ENCODE measurements around the gene TIGD4.

The TIGD4 gene

GRCh38 chr4:152806501-152807125, 27.1 kb upstream of the TIGD4 start:
- TF ChIP-seq CTCF (IDR thresholded peaks at IDR 0.05; ENCODE audit: low read depth, low read length, missing control alignments) = no peak
- H3K4me3 ChIP-seq (ENCODE audit: low read depth, low read length) = no peak overlapping the region
- DNase-seq (ENCODE audit: low read depth) = no peak

GRCh38 chr4:152805818-152806217, 26.3 kb upstream of the TIGD4 start:
- no peak for DNase-seq (ENCODE audit: low read depth)
- no peak for TF ChIP-seq CTCF (IDR thresholded peaks at IDR 0.05; ENCODE audit: low read depth, low read length, missing control alignments)
- no peak overlapping the region for H3K4me3 ChIP-seq (ENCODE audit: low read depth, low read length)

DNA sequence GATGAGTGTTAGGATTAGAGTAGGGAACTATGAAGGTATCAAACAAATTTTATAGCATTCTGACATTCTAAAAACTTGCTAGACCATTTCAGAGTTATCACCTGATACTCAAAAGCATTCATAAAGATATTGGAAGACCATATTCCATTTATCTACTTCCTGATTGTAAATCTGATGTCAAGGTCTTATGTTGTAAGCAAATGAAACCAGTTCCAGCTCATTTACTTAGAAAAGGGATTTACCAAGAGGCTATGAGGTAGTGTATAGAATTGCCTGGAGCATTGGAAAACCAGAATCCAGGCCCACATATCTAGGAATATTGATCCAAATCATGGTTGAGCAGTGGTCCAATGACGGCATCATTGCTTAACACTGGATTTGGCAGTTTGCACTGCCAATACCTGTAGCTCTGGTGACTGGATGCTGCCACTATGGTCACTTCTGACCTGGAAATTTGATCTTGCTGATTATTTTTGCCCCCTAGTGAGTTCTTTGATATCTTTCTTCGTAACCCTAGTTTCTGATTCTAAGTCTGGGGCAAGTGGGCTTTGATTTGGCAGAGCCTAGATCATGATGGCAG, 25.6 kb upstream of the TIGD4 start:
- H3K4me3 ChIP-seq (ENCODE audit: low read depth, low read length) = no peak overlapping the region
- no peak for TF ChIP-seq CTCF (IDR thresholded peaks at IDR 0.05; ENCODE audit: low read depth, low read length, missing control alignments)
- no peak for DNase-seq (ENCODE audit: low read depth)

GRCh38 chr4:152803541-152803940, 24.0 kb upstream of the TIGD4 start:
- no peak for TF ChIP-seq CTCF (IDR thresholded peaks at IDR 0.05; ENCODE audit: low read depth, low read length, missing control alignments)
- no peak overlapping the region for H3K4me3 ChIP-seq (ENCODE audit: low read depth, low read length)
- no peak for DNase-seq (ENCODE audit: low read depth)

- no peak overlapping the region for H3K4me3 ChIP-seq (ENCODE audit: low read depth, low read length)
- DNase-seq (ENCODE audit: low read depth) = no peak
- TF ChIP-seq CTCF (IDR thresholded peaks at IDR 0.05; ENCODE audit: low read depth, low read length, missing control alignments) = no peak
Observed at GRCh38 chr4:152795891-152796290, 16.4 kb upstream of the TIGD4 start.

DNA sequence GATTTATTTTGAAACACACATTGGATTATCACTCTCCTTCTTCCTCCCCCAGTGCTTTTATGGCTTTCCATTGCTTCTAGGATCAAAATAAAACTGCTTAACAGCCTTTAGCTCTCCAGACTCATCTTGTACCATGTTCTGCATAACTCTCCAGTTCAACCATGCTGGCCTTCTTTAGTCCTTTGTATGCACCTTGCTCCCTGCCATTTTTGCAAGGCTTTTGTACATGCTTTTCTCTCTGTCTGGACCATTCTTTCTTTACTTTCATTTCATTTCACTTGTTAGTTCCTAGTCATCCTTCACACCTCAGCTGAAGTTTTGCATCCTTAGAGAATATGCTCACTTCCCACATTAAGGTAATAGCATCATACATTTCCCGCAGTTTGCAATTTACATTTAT, 7.1 kb upstream of the TIGD4 start:
- TF ChIP-seq CTCF (IDR thresholded peaks at IDR 0.05; ENCODE audit: low read depth, low read length, missing control alignments) = no peak
- no peak overlapping the region for H3K4me3 ChIP-seq (ENCODE audit: low read depth, low read length)
- DNase-seq (ENCODE audit: low read depth) = no peak
